DLD1 (cell line): Measurements from ENCODE around the gene LEMD2.

ENCODE experiments used
- in situ Hi-C: cut with HindIII; loops from 2 replicates; pipeline ENCODE4 v1.10.0; 2017; ENCODE audit warnings: low sequenced_read_pairs

The LEMD2 gene

DNA sequence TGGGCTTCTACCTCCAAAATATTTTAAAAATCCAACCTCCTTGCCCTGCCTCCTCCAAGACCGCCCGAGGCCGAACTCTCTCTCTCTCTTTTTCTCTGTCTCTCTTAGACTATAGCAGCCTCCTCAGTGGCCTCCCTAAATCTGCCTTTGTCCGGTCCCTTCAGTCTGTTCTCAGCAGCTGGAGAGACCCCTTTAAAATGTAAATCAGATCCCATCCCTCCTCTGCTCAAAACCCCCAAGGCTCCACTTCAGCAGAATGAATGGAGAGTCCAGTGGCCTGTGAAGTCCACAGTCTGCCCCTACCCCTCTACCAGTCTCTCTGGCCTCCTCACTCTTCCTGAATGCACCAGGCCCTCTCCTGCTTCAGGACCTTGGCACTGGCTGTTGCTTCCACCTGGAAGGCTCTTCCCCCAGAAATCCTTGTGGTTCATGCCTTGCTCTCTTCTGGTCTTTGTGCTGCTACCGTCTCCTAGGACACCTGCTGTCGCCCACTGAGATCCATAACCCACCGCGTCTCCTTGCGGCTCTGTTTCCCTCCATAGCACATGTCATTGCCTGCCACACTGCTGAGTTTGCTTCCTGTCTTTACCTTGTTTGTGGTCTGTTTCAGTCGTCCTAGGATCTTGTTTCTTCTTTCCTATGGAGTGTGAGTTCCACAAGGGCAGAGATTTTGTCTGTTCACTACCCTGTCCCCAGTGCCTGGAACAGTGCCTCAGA lies 8.9 kb upstream of the LEMD2 start:
- in situ Hi-C loops = no loop called here

DNA sequence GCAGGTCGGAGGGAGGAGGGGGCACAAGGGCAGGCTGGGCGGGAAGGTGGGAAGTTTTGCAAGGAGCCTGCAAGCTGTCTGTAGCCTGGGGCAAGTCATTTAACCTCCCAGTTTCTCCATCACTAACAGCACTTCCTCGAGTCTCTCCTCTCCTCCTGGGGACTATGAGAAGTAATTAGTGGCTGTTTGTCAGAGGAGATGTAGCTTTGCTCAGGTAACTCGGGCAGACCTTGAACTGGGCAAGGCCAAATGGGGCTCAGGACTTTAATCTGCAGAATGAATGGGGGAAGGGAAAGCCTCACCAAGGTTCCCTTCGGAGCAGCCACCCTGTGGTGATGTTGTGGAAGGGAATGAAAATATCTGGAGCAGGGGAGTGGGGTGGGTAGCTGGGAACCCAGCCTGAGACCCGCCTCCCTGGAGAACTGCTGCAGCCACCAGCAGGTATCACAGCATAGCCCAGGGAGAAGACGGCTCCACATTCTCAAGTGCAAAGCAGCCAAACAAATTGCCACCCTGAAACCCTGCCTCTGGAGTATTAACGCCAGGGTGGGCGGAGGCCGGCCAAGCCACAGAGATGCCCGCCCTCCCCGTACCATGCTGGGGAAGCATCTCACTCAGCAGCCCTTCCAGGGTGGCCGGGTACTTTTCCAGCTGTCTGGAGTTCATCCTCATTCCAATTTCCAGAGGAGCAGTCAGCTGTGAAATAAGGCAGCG lies 6.1 kb upstream of the LEMD2 start:
- in situ Hi-C loops = no loop called here

DNA sequence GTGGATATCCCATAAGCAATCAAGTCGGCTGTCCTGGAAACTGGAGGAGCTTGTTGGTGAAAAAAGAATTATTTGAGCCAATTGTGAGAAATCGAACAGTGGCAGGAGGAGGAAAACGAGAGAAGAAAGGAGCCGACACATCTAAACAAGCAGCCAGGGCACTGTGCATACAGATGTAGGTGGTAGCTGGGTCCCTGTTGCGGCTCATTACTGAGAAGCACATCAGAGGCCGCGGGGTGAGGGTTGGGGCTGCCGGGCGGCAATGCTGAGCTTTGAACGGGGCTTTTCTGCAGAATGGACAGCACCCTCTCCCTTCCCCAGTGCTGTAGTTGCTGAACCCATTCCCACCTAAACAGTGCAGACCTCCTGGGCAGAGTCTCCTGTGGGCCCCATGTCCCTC lies 4.1 kb upstream of the LEMD2 start:
- in situ Hi-C loops = no loop called here

DNA sequence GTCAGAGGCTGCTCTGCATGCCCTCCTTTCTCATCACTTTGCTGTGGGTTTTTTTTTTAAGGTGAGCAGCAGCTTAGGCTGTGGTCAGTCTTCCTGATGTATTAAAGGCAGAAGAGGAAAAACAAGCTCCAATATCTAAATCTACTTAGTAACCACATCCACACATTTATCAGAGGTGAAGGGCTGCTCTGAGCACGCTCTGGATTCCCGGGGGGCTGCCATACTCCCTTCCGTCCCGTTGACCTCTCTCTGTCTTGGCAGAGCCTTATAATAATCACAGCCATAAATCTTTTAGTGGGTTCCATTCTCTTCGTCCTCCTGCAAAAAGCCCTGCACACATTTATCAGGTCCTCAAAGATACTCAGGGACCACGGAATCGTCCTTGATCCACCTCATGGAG lies 2.7 kb upstream of the LEMD2 start:
- in situ Hi-C loops = no loop called here

DNA sequence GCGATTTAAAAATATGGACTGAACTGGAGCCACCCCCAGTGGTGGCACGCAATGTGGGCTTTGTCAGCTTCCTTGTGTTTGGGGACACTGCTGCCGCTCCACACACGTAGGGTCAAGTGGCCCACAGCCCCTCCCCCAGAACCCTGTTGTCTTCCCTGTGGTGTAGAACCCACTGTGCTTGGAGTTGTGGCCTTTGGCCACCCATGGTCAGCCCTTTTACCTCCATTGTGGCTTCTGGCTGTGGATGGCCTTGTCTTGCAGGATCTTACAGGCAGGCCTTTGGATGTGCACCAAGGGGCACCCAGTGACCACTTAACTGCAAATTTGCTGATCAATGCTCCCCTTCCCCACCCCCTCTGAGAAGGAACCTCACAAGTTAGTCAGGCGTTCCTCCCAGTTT lies 2.0 kb upstream of the LEMD2 start:
- in situ Hi-C loops = no loop called here

DNA sequence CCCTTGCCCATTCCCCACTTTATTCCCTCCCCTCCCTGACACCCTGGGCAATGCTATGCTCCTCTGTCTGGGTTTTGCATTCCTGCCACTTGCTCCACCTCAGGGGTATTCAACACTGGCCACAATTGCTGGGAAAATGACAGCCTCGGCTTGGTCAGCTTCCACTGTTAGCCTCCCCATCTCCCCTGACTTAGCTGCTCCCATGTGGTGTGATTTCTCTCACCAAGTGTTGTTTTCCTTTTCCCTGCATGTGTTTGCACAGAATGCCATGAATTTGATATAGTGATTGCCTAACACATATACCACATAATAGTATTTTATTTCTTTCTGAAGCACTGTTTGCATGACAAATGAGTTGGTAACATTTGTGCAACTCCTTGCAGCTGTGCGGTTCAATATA lies 1.4 kb upstream of the LEMD2 start:
- in situ Hi-C loops = no loop called here

DNA sequence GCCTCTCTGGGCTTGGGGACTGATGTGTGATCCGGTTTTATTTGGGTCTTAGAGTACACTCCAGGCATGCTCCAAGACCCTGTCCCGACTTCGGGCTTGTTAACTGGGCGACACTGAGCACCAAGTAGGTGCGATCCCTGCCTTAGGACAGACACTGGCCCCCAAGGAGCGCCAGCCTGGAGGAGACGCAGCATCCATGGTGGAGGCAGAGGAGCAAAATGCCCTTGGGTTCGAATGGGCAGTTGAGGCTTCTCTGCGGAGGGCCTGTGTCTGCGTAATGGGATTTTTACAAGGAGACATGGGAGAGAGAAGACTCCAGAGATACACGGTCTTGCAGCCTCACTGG lies 593 bp upstream of the LEMD2 start:
- in situ Hi-C loops = no loop called here

DNA sequence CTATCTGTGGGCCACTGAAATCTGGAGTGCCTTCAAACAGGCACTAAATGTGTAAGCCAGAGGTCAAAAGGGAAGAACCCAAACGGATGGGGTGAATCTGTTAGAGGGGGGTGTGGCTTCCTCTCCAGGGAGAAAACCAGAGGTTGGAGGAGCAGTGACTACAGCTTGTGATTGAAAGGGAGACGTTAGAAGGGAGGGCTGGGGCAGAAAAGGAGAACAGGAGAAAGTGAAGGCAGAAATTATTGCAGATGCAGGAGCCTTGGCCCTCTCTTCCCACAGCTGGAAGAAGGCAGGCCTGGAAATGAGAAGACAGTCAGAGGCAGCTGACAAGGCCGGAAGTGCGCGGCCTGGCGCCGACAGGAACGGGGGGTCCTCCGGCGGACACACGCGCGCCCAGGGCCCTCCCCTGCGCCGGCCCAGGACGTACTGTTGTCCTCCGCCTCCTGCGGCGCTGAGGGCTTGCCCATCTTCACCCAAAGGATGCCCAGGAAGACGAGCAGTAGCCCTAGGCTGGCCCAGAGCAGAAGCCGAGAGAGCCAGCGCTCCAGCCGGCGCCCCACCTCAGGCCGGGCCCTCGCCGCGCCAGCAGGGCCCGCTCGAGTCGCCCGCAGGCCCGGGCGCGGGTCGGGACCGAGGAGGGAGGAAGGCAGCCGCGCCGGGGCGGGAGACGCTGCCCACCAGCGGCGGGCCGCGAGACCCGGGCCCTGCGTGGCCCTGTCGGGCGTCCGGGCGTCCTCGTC lies 806 bp downstream of the LEMD2 start:
- in situ Hi-C loops = no loop called here

DNA sequence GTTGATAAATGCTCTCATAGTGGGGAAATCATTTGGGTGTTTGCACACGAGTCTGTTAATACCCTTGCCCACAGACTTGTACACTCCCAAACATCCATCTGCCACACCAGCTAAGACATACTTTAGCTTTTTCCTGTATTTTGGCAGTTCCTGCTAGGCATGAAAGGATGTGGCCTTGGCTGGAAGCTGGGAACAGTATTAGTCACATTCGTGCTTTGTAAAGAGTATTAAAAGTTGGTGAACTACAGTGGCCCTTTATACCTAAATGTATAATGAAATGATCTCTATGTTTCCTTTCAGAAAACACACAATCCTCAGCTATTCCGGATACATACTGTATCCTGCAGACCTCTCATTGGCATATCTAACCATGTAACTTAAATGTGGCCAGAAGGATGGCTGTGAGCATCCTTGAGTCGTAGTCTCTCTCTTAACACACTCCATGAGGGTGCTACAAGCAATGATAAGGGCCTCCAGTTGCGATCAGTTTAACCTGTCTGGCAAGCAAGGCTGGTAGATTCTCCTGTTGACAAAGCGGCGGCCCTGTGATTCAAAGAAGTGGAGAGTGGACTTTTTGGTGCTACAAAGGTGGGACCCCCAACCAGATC lies 1.5 kb downstream of the LEMD2 start:
- in situ Hi-C loops = no loop called here

DNA sequence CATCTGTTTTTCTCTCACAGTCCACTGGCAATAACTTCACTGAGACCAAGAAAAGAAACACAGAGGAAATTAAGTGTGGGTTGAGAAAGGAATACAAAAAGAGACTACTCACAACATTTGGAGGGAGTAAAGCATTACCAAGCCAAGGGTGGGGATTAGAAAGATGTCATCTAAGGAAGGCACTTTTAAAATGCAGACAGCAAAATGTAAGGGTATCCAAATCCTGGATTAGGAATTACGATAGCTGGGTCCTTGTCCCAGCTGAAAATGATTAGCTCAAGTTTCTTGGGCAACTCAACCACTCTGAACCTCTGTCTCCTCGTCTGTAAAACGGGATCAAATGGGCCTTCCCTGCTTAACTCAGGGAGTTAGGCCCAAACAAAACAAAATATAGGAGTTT lies 2.2 kb downstream of the LEMD2 start:
- in situ Hi-C loops = no loop called here

DNA sequence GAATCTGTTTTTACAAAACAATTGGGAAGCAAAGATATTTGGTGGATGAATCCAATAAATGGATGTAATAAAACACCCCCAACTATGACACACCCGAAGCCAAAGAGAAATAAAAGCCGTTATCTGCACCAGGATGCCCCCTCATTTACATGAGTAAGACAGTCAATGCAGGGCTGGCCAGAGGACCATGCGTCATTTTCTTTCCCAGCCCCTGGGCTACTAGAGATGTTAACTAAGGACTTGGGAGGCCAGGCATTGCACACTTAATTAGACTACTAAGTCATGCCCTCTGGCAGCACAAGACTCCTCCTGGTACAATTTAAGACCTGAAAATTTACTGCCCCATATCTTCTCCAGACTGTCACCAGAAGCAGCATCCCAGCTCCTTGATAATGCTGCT lies 3.2 kb downstream of the LEMD2 start:
- in situ Hi-C loops = no loop called here

DNA sequence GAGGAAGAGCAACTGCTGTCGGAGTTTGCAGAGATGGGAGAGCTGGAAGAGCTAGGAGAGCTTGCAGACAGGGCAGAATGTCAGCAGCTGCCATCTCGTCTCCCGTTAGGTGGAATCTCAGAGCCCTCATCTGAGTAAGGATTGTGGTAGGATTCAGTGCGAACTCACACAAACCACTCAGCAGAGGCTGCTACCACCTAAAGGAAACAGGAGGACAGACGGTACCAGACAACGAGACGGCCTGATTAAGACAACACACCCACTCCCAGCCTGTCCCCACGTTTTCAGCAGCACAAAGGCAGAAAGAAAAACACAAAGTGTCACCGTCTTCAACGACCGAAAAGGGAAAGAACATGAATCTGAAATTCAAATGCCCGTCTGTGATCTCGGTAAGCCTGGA lies 4.1 kb downstream of the LEMD2 start:
- in situ Hi-C loops = no loop called here

DNA sequence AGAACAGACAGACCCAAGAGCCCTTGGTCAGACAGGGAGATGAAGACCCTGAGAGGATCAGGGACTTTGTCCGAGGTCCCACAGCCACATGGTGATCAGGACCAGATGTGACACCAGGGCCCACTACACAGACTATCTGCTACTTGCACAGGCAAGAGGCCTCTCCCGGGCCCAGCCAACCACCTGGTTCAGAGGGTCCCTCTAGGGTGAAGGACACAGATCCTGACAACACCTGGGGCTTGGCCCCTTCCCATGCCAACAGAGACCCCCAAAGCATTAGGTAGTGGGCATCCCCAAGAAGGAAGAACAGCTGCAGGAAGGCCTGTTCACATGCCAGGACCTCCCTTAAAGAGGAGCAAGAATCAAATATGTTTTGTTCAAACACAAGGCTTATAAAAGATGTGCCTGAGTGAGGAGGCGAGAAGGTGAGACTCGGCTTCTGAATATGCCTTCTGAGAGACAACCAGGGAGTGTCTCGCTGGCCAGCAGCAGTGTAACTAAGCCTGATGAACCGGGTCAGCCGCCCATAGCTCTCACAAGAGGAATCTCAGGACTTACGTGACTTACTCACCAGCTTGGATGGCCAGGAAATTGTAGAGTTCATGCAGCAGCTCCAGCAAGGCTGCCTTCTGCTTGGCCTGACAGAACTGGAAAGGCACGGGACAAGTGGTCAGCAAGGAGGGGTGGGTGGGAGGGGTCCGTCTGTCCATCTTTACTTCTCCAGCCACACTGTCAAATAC lies 5.0 kb downstream of the LEMD2 start:
- in situ Hi-C loops = no loop called here

DNA sequence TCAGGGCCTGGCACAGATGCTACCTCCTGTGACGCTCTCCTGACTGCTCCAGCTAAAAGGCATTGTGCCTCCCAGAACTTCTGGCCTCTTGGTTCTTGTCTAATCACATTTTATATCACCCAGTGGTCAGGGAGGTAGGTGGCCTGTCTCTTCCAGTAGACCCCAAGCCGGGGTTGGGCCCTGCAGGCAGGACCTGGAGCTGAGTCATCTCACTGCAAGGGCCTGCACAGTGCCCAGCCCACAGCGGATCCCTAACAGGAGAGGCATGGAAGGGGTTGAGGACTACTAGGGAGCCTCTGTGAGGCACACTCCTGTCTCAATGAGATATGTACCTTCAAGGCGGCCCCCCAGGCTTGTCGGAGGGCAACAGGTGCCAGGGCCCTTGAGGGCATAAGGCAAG lies 6.4 kb downstream of the LEMD2 start:
- in situ Hi-C loops = no loop called here

DNA sequence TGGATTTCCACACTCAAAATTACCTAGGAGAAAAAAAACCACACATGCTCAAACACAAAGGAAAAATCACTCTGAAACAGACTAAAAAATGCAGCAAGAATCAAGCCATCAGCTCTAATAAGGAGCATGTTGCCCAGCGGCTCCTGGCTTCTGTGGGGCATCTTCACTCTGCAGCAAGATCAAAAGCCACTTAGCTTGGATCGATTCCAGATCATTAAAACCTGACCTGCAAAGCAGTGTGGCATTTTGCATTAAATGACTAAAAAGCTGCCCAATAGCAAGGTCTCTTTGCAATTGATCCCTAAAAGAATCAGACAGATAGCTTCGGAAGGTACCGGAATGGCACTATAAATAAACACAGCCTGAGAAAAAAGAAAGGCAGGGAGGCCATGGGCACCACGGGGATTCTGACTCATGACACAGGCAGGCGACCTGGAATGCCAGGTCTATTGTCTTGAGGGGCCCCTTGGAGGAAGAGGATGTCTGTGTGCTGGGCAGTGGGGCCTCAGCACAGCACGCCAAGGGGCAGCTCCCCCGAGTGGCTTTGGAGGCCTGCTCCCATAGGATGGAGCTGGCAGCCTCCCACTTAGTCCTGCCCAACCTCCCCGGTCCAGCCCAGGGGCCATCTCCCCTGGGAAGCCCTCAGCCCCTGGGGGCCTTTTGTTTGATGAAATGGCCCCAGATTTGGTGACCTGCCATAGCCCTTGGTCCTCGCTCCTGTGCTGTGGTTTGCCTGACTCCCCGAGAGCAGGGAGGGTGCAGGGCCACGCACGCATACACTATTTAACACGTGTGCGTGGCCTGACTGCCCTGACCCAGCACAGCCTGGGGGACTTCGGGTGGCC lies 7.6 kb downstream of the LEMD2 start:
- in situ Hi-C loops = no loop called here

DNA sequence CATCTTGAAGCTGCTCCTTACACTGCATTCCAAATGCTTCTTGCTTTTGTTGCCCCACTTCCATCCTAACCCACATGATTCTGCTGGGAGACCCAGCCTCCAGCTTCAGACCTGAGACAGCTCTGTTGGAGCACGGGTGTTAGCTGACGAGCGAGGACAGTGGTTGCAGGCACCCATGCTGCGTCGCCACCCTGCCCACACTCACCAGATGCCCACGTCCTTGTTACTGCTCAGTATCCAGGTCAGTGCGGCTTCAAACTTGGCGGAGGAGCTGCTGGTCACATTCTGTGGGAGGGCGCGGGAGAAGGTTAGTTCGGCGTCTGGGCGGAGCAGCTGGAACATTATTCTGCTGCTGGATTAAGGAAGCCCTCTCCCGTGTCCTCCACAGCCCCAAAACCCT lies 9.0 kb downstream of the LEMD2 start:
- in situ Hi-C loops = no loop called here

DNA sequence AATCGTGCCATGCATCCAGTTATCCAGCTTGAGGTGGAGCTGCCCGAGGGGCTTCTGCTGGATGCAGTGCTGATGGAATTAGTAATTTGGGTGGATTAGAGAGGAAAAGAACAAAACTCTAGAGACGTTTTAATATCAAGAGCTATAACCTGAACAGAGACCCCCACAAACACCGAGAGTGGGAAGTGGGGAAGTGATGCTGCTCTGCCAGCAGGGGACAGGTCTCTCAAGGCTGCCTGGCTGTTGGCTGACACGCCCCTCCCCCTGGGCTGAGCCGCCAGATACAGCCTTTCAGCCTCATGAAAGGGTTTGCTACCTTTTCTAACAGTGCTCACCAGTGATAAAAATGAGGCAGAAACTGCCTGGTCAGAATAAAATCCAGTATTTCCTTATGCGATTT lies 9.6 kb downstream of the LEMD2 start:
- in situ Hi-C loops = no loop called here

DNA sequence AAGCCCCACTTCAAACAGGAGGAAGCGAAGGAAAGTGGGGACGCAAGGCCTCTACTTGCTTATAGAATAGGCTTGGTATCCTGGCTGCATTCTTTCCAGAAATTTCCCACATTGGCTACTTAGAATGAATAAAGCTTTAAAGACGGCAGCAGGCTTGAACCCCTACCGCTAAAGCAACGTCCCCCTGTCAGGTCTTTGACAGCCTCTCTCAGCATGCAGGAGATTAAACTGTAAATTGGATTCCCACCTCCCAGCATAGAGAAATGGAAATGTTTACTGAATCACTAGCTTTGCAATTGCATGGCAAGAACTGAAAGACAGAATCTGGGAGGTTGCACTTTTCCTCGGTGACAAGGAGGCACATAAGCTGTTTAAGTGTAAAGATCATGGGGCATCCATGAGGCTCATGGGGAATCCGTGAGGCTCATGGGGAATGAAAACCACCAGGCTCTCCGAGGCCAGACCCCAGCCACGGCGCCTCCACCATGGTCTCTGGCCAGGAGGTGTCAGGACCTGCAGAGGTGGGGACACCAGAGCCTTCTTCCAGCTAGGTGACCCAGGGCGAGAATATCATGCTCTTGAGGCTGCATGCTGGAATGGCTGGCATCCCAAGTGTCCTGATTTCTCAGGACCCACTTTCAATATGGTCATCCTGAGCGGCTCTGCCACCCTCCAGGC lies 10.3 kb downstream of the LEMD2 start:
- in situ Hi-C loops = no loop called here
